GM19099 (cell line): ENCODE results near the gene KRT80.

Experiments
- POLR2A ChIP-seq: IDR thresholded peaks from 3 replicates; pipeline ENCODE4 v1.6.1; 2011; ENCODE audit warnings: low read depth; ENCODE audit not compliant: insufficient read length; ENCODE audit errors: extremely low read depth

Gene KRT80

GRCh38 chr12:52132754-52133161 is 59.1 kb downstream of the KRT80 start:
- TF ChIP-seq POLR2A = no peak

- no peak for TF ChIP-seq POLR2A
These were observed 61.1 kb downstream of the KRT80 start for GRCh38 chr12:52130711-52131110.

GRCh38 chr12:52127683-52128450 is 63.9 kb downstream of the KRT80 start:
- no peak for TF ChIP-seq POLR2A

- no peak for TF ChIP-seq POLR2A
These were observed 64.9 kb downstream of the KRT80 start for GRCh38 chr12:52126605-52127578.

GRCh38 chr12:52126050-52126604 is 65.7 kb downstream of the KRT80 start:
- TF ChIP-seq POLR2A = no peak

GRCh38 chr12:52125476-52125900 is 66.3 kb downstream of the KRT80 start:
- TF ChIP-seq POLR2A = no peak

- TF ChIP-seq POLR2A = no peak
These were observed 68.2 kb downstream of the KRT80 start for GRCh38 chr12:52123487-52124186.

GRCh38 chr12:52122904-52123303 is 68.9 kb downstream of the KRT80 start:
- no peak for TF ChIP-seq POLR2A

GRCh38 chr12:52122540-52122871 is 69.3 kb downstream of the KRT80 start:
- no peak for TF ChIP-seq POLR2A

- no peak for TF ChIP-seq POLR2A
These were observed 69.8 kb downstream of the KRT80 start for GRCh38 chr12:52121824-52122539.

GRCh38 chr12:52120951-52121823 is 70.6 kb downstream of the KRT80 start:
- TF ChIP-seq POLR2A = no peak

GRCh38 chr12:52119398-52120254 is 72.2 kb downstream of the KRT80 start:
- no peak for TF ChIP-seq POLR2A
